ENCODE data around the gene USP17L17.
"Not testable (repeated sequence)": the region's sequence is repeated elsewhere in the genome, so short reads cannot be mapped to it uniquely, and the experiment has no call there.

USP17L17 gene

GRCh38 chr4:9262572-9262971, 18.9 kb downstream of the USP17L17 start, which contains the start of gene USP17L21:
Gene USP17L21, plus strand, starts transcription at chr4:9262872. Its CDS starts 0 bp downstream, at chr4:9262872.
- H3K9me3 ChIP-seq (ENCODE audit: control insufficient read depth, low read length); H3K9ac ChIP-seq (ENCODE audit: low read length); H3K4me3 ChIP-seq (ENCODE audit: low read length); H3K27me3 ChIP-seq (ENCODE audit: control insufficient read depth, insufficient read depth, low read length); H3K36me3 ChIP-seq (ENCODE audit: control insufficient read depth, insufficient read depth, low read length); H3K4me1 ChIP-seq (ENCODE audit: control insufficient read depth, insufficient read depth, low read length): not testable (repeated sequence)

DNA sequence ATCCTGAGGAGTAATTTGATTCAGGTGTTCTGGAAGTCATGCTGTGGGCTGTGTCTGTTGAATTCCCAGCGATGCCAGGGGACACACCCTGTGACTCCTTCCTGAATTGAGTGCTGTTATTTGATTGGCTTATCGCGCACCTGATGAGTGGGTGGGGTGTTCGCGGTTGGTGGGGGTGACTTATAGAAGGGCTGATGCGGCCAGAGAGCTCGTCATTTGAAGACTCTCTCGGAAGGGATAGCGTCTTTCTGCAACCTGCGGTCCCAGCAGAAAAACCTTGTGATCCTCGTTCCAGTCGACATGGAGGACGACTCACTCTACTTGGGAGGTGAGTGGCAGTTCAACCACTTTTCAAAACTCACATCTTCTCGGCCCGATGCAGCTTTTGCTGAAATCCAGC, 23.6 kb downstream of the USP17L17 start, which contains the start of gene USP17L22:
Gene USP17L22 (plus strand): TSS at position 301 of the 400 bp plus-strand sequence. CDS start 0 bp downstream, at position 301.
- not testable (repeated sequence) for H3K4me3 ChIP-seq (ENCODE audit: low read length); H3K4me1 ChIP-seq (ENCODE audit: control insufficient read depth, insufficient read depth, low read length); H3K9ac ChIP-seq (ENCODE audit: low read length); H3K27me3 ChIP-seq (ENCODE audit: control insufficient read depth, insufficient read depth, low read length); H3K9me3 ChIP-seq (ENCODE audit: control insufficient read depth, low read length); H3K36me3 ChIP-seq (ENCODE audit: control insufficient read depth, insufficient read depth, low read length)

GRCh38 chr4:9271719-9272118, 28.0 kb downstream of the USP17L17 start:
- H3K36me3 ChIP-seq (ENCODE audit: control insufficient read depth, insufficient read depth, low read length); H3K9me3 ChIP-seq (ENCODE audit: control insufficient read depth, low read length); H3K27me3 ChIP-seq (ENCODE audit: control insufficient read depth, insufficient read depth, low read length); H3K9ac ChIP-seq (ENCODE audit: low read length); H3K4me3 ChIP-seq (ENCODE audit: low read length); H3K4me1 ChIP-seq (ENCODE audit: control insufficient read depth, insufficient read depth, low read length): not testable (repeated sequence)
